CD14-positive monocyte (primary cell): ENCODE measurements around the gene SLC25A13. TPM values are rescaled to one million over a fixed set of nuclear protein-coding genes. Genes with fewer than 3 reads are reported as not detected.

Source experiments
- DNase-seq, 3 donors: peaks; one replicate each; pipeline ENCODE4 v3.0.0-alpha.2; 2011 to 2022
- H2AFZ ChIP-seq: 2 replicates; pipeline ENCODE4 v1.6.0; 2012; ENCODE audit warnings: mild to moderate bottlenecking, low read depth, low read length, inconsistent platforms; ENCODE audit not compliant: insufficient read depth, poor library complexity, severe bottlenecking
- H3K27ac ChIP-seq, 2 donors: 1 replicate in 1 of 2; 2 replicates in 1 of 2; pipeline ENCODE4 v1.5.1; 2012 to 2013; ENCODE audit warnings: low read length in 2 of 2, control low read depth in 1 of 2, inconsistent platforms in 1 of 2, low read depth in 1 of 2, mild to moderate bottlenecking in 1 of 2
- H3K27me3 ChIP-seq, 2 donors: one replicate each; pipeline versions ENCODE4 v1.6.0 to v1.6.1; 2011 to 2013; ENCODE audit warnings: low read length in 2 of 2; ENCODE audit not compliant: control insufficient read depth in 2 of 2, insufficient read depth in 2 of 2
- H3K36me3 ChIP-seq, 2 donors: replicated peaks in 1 of 2; 1 replicate in 1 of 2; 2 replicates in 1 of 2; pipeline versions ENCODE4 v1.5.1 to v1.6.1; 2012 to 2013; ENCODE audit warnings: low read length in 2 of 2, control low read depth in 1 of 2, inconsistent platforms in 1 of 2, mild to moderate bottlenecking in 1 of 2; ENCODE audit not compliant: insufficient read depth in 2 of 2, control insufficient read depth in 1 of 2
- H3K4me1 ChIP-seq, 2 donors: 1 replicate in 1 of 2; 2 replicates in 1 of 2; pipeline versions ENCODE4 v1.5.1 to v1.6.1; 2012 to 2013; ENCODE audit warnings: low read length in 2 of 2, control low read depth in 1 of 2, inconsistent platforms in 1 of 2, mild to moderate bottlenecking in 1 of 2, moderate library complexity in 1 of 2; ENCODE audit not compliant: insufficient read depth in 2 of 2, control insufficient read depth in 1 of 2
- H3K4me2 ChIP-seq: replicated peaks from 2 replicates; pipeline ENCODE3; 2012; ENCODE audit warnings: low read length, moderate library complexity, mild to moderate bottlenecking; ENCODE audit not compliant: poor library complexity, severe bottlenecking; ENCODE audit errors: extremely low read depth
- H3K4me3 ChIP-seq, 3 experiments: fragments of 200-600 bp in 1 of 3; sonication (generic) in 1 of 3; replicated peaks in 1 of 3; 1 replicate in 2 of 3; 2 replicates in 1 of 3; pipeline ENCODE4 v1.5.1; 2011 to 2013; ENCODE audit warnings: low read length in 3 of 3, mild to moderate bottlenecking in 3 of 3, control low read depth in 2 of 3, low read depth in 2 of 3, inconsistent platforms in 1 of 3, moderate library complexity in 1 of 3
- H3K79me2 ChIP-seq: 2 replicates; pipeline ENCODE4 v1.6.0; 2012; ENCODE audit warnings: mild to moderate bottlenecking, control low read depth, inconsistent platforms, low read length, moderate library complexity; ENCODE audit not compliant: insufficient read depth
- H3K9ac ChIP-seq: 2 replicates; pipeline ENCODE4 v1.6.0; 2017; ENCODE audit warnings: low read length, mild to moderate bottlenecking; ENCODE audit not compliant: insufficient read depth, poor library complexity, severe bottlenecking
- H3K9me3 ChIP-seq, 2 donors: replicated peaks in 1 of 2; 1 replicate in 1 of 2; 2 replicates in 1 of 2; pipeline versions ENCODE4 v1.5.1 to v1.6.1; 2012 to 2013; ENCODE audit warnings: low read length in 2 of 2, control low read depth in 1 of 2; ENCODE audit not compliant: control insufficient read depth in 1 of 2, insufficient read depth in 1 of 2
- H4K20me1 ChIP-seq: 2 replicates; pipeline ENCODE4 v1.6.0; 2012; ENCODE audit warnings: mild to moderate bottlenecking, low read length, control low read depth, moderate library complexity; ENCODE audit not compliant: insufficient read depth
- H3K27ac Mint-ChIP-seq, 7 donors: one replicate each; pipeline ENCODE4 v1.8.0; 2020; ENCODE audit warnings: mild to moderate bottlenecking in 7 of 7, mixed read lengths in 7 of 7, moderate library complexity in 6 of 7, inconsistent platforms in 2 of 7
- H3K27me3 Mint-ChIP-seq, 3 donors: one replicate each; pipeline ENCODE4 v1.8.0; 2021 to 2022; ENCODE audit warnings: low read depth in 3 of 3, mild to moderate bottlenecking in 3 of 3, mixed read lengths in 3 of 3, moderate library complexity in 3 of 3, inconsistent platforms in 1 of 3
- H3K36me3 Mint-ChIP-seq, 2 donors: one replicate each; pipeline ENCODE4 v1.8.0; 2020; ENCODE audit warnings: mixed read lengths in 2 of 2, inconsistent platforms in 1 of 2, mild to moderate bottlenecking in 1 of 2
- H3K4me1 Mint-ChIP-seq: one replicate; pipeline ENCODE4 v1.8.0; 2020; ENCODE audit warnings: mild to moderate bottlenecking, mixed read lengths
- H3K4me3 Mint-ChIP-seq, 2 donors: one replicate each; pipeline ENCODE4 v1.8.0; 2020; ENCODE audit warnings: mild to moderate bottlenecking in 2 of 2, mixed read lengths in 2 of 2, moderate library complexity in 1 of 2
- H3K9me3 Mint-ChIP-seq, 7 donors: one replicate each; pipeline ENCODE4 v1.8.0; 2020 to 2022; ENCODE audit warnings: mixed read lengths in 7 of 7, mild to moderate bottlenecking in 6 of 7, moderate library complexity in 6 of 7, inconsistent platforms in 2 of 7
- WGBS: methylation state at CpG from one replicate; pipeline ENCODE4 v1.1.5; 2013; ENCODE audit warnings: missing lambda C conversion rate; ENCODE audit not compliant: insufficient coverage; 5-methylcytosine and 5-hydroxymethylcytosine counted together
- intact Hi-C, 2 donors: fragments of 100-400 bp; cut with micrococcal nuclease; formaldehyde crosslinking; loops; one replicate each; pipeline versions ENCODE4 v1.15.0 to v1.15.1; 2023
- polyA plus RNA-seq, 3 donors: library from polyadenylated mRNA; depleted of rRNA in 1 of 3; unstranded in 2 of 3; stranded (reverse) in 1 of 3; fragments of 300-500 nt in 2 of 3; fragments of >200 nt in 1 of 3; fragmentation: Illumina TruSeq in 2 of 3; gene quantifications; 1 replicate in 2 of 3; 2 replicates in 1 of 3; pipeline ENCODE4 v1.2.3, GENCODE V29; 2012 to 2021
- TF ChIP-seq, protein P1 (sequence below): fragments of 200-600 bp; IDR thresholded peaks from one replicate; pipeline ENCODE4 v1.8.0; 2022; ENCODE audit warnings: antibody characterized with exemption, mild to moderate bottlenecking

Gene SLC25A13
- polyA plus RNA-seq, 3 donors: 12.7 to 15.7 (median 14.4) TPM

DNA sequence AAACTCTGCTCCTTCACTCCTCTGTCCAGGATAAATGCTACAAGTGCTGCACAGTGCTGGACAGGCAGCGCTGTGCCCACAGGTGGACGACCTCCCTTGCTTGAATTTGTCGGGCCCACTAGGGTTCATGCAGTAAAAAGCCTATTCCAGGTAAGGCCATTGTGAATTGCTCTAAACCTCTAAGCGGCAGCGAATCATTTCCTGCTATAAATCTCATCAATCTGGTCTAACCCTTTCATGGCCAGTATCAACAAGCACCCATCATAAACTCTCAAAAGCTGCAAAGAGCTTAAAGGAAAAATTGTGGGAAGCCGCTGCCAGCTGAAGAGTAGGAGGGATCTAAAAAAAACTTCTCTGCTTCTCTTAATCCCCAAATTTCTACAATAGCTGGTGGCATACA lies 134.2 kb downstream of the SLC25A13 start:
- 100% methylated on average over 2 of the region's 6 CpGs for WGBS
- Mint-ChIP-seq H3K27ac (no peak overlapping the region), H3K36me3 (peaks cover 71 to 74% of the 10 kb centered on the region in 2 donors)

DNA sequence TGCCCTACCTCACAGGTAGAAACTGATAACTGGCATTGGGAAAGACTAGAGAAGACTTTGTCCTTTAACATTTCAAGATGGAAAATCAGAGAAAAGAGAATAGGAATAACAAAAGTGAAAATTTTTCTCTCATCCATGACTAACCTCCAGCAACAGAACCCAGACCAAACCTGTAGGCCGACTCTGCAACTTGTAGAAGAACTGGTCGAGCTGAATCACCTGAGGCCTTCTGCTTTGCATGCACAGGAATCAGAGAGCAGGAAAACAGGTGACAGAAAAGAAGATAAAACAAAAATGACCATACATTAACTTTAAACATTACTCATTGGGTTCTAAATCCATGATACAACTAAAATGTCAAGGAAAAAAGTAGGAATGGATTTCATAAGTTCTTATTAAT lies 137.1 kb downstream of the SLC25A13 start:
- H3K36me3 Mint-ChIP-seq: peaks cover 63 to 67% of the 10 kb centered on the region in 2 donors
- H3K4me3 ChIP-seq: no peak overlapping the region
- intact Hi-C loops: no loop called here
- no peaks in the 10 kb centered on the region for H3K27me3 ChIP-seq
- H3K36me3 ChIP-seq: peaks cover 53 to 79% of the 10 kb centered on the region in 2 donors
- no peak overlapping the region for H2AFZ ChIP-seq
- no peak for DNase-seq
- H3K4me3 Mint-ChIP-seq: no peak overlapping the region
- H3K4me1 ChIP-seq: no peaks in the 10 kb centered on the region
- H3K4me1 Mint-ChIP-seq: peaks cover 2% of the 10 kb centered on the region
- no peak overlapping the region for H3K9ac ChIP-seq
- no peak overlapping the region for H3K4me2 ChIP-seq
- no peak overlapping the region for H3K27ac Mint-ChIP-seq
- H3K9me3 ChIP-seq: no peaks in the 10 kb centered on the region
- H3K27ac ChIP-seq: no peak overlapping the region
- no peaks in the 10 kb centered on the region for H3K9me3 Mint-ChIP-seq
- no peaks in the 10 kb centered on the region for H3K27me3 Mint-ChIP-seq
- H4K20me1 ChIP-seq: no peaks in the 10 kb centered on the region
- TF ChIP-seq, protein P1, sequence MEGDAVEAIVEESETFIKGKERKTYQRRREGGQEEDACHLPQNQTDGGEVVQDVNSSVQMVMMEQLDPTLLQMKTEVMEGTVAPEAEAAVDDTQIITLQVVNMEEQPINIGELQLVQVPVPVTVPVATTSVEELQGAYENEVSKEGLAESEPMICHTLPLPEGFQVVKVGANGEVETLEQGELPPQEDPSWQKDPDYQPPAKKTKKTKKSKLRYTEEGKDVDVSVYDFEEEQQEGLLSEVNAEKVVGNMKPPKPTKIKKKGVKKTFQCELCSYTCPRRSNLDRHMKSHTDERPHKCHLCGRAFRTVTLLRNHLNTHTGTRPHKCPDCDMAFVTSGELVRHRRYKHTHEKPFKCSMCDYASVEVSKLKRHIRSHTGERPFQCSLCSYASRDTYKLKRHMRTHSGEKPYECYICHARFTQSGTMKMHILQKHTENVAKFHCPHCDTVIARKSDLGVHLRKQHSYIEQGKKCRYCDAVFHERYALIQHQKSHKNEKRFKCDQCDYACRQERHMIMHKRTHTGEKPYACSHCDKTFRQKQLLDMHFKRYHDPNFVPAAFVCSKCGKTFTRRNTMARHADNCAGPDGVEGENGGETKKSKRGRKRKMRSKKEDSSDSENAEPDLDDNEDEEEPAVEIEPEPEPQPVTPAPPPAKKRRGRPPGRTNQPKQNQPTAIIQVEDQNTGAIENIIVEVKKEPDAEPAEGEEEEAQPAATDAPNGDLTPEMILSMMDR: no peak
- no peaks in the 10 kb centered on the region for H3K79me2 ChIP-seq
- WGBS: no CpG with 5 or more reads among the region's 2 CpGs

More for the DNA sequence above, 134.2 kb downstream of the SLC25A13 start:
- TF ChIP-seq, protein P1: no peak
- H3K27me3 ChIP-seq: no peaks in the 10 kb centered on the region
- Mint-ChIP-seq H3K4me3 (no peak overlapping the region), H3K27me3 (no peaks in the 10 kb centered on the region), H3K9me3 (no peaks in the 10 kb centered on the region), H3K4me1 (peaks cover 2% of the 10 kb centered on the region)
- no peaks in the 10 kb centered on the region for H3K79me2 ChIP-seq
- H3K27ac ChIP-seq: no peak overlapping the region
- H3K4me1 ChIP-seq: no peaks in the 10 kb centered on the region
- H3K4me2 ChIP-seq: no peak overlapping the region
- no peak overlapping the region for H2AFZ ChIP-seq
- intact Hi-C loops: no loop called here
- H3K9ac ChIP-seq: no peak overlapping the region
- no peaks in the 10 kb centered on the region for H4K20me1 ChIP-seq
- DNase-seq: no peak
- H3K4me3 ChIP-seq: no peak overlapping the region
- H3K9me3 ChIP-seq: no peaks in the 10 kb centered on the region
- peaks cover 58 to 80% of the 10 kb centered on the region in 2 donors for H3K36me3 ChIP-seq
